Measurements from ENCODE around the gene RAET1L.
"Not testable (repeated sequence)": the region's sequence is repeated elsewhere in the genome, so short reads cannot be mapped to it uniquely, and the experiment has no call there.

RAET1L gene

GRCh38 chr6:150043501-150044412 is 18.4 kb upstream of the RAET1L start:
- no peak for DNase-seq

GRCh38 chr6:150043096-150043495 is 17.8 kb upstream of the RAET1L start:
- no peak for DNase-seq

- no peak for DNase-seq
Measured at GRCh38 chr6:150038202-150039062, 13.1 kb upstream of the RAET1L start.

GRCh38 chr6:150037526-150038201 is 12.3 kb upstream of the RAET1L start:
- no peak for DNase-seq

- DNase-seq = no peak
Measured at GRCh38 chr6:150036081-150036480, 10.7 kb upstream of the RAET1L start.

GRCh38 chr6:150033207-150033771 is 8.0 kb upstream of the RAET1L start:
- DNase-seq = no peak

- no peak for DNase-seq
Measured at GRCh38 chr6:150032598-150032997, 7.3 kb upstream of the RAET1L start.

GRCh38 chr6:150030611-150031010 is 5.3 kb upstream of the RAET1L start:
- no peak for DNase-seq

GRCh38 chr6:150029749-150030148 is 4.4 kb upstream of the RAET1L start:
- DNase-seq = no peak

- DNase-seq = no peak
Measured at GRCh38 chr6:150029276-150029675, 3.9 kb upstream of the RAET1L start.

- DNase-seq = no peak
Measured at GRCh38 chr6:150028799-150029198, 3.5 kb upstream of the RAET1L start.

- DNase-seq = no peak
Measured at GRCh38 chr6:150027806-150028565, 2.7 kb upstream of the RAET1L start.

- no peak for DNase-seq
Measured at GRCh38 chr6:150026976-150027805, 1.9 kb upstream of the RAET1L start.

GRCh38 chr6:150024646-150025155 is 631 bp downstream of the RAET1L start:
- no peak for DNase-seq

GRCh38 chr6:150024021-150024420 is 1.3 kb downstream of the RAET1L start:
- DNase-seq = not testable (repeated sequence)

GRCh38 chr6:150021870-150022269 is 3.5 kb downstream of the RAET1L start:
- not testable (repeated sequence) for DNase-seq

- no peak for DNase-seq
Measured at GRCh38 chr6:150018846-150019580, 6.3 kb downstream of the RAET1L start.

GRCh38 chr6:150017186-150017521 is 8.2 kb downstream of the RAET1L start:
- not testable (repeated sequence) for DNase-seq

GRCh38 chr6:150016324-150017185 is 8.8 kb downstream of the RAET1L start:
- DNase-seq = peak in 1 of 2 donors; percentile 64
